K562 (cell line): ENCODE data around the gene SH3PXD2B. TPM values are rescaled to one million over a fixed set of nuclear protein-coding genes. Genes with fewer than 3 reads are reported as not detected.
A peak's percentile ranks its signal among the peaks of the same experiment; 100 is the strongest.

Source experiments
- CEBPZ ChIP-seq: fragments of 150-350 bp; IDR thresholded peaks from 2 replicates; pipeline ENCODE4 v1.6.1; 2014; ENCODE audit warnings: low read depth, mild to moderate bottlenecking, low read length, borderline replicate concordance
- FOSL1 ChIP-seq: fragments of 200-800 bp; sonication (Bioruptor generic); conservative IDR thresholded peaks from 2 replicates; pipeline ENCODE4 v1.6.1; 2016; ENCODE audit warnings: missing genetic modification characterization, missing compliant biosample characterization
- IFI16 ChIP-seq: fragments of 250-450 bp; sonication (Bioruptor Pico); IDR thresholded peaks from 2 replicates; pipeline ENCODE4 v2.1.2; 2022; ENCODE audit warnings: mild to moderate bottlenecking, inconsistent platforms
- KLF10 ChIP-seq: fragments of 250-450 bp; sonication (Bioruptor Pico); IDR thresholded peaks from 2 replicates; pipeline ENCODE4 v1.6.1; 2021; ENCODE audit warnings: matching md5 sums
- PRDM10 ChIP-seq: fragments of 450-650 bp; IDR thresholded peaks from 2 replicates; pipeline ENCODE4 v1.6.1; 2018; ENCODE audit not compliant: partially characterized antibody
- PTRF ChIP-seq: fragments of 450-650 bp; IDR thresholded peaks from 2 replicates; pipeline ENCODE4 v1.6.1; 2016; ENCODE audit warnings: mild to moderate bottlenecking, missing genetic modification characterization, missing compliant biosample characterization
- PURB ChIP-seq: sonication (generic); formaldehyde crosslinking; IDR thresholded peaks from 2 replicates; pipeline ENCODE4 v1.9.0; 2021; ENCODE audit warnings: low read depth, mild to moderate bottlenecking, missing genetic modification reagents
- RBM17 ChIP-seq: fragments of 200-400 bp; formaldehyde crosslinking; IDR thresholded peaks from 2 replicates; pipeline ENCODE4 v1.6.1; 2017; ENCODE audit warnings: low read depth, mild to moderate bottlenecking, low read length, borderline replicate concordance
- RUNX1 ChIP-seq: sonication (generic); IDR thresholded peaks from 2 replicates; pipeline ENCODE4 v1.6.1; 2016; ENCODE audit warnings: antibody characterized with exemption, low read depth
- SMAD4 ChIP-seq: fragments of 250-450 bp; sonication (Bioruptor Pico); conservative IDR thresholded peaks from 2 replicates; pipeline ENCODE4 v1.8.0; 2021; ENCODE audit warnings: inconsistent platforms, mild to moderate bottlenecking, moderate library complexity
- SMARCE1 ChIP-seq: fragments of 450-650 bp; IDR thresholded peaks from 2 replicates; pipeline ENCODE4 v1.7.1; 2016; ENCODE audit warnings: mild to moderate bottlenecking
- polyA plus RNA-seq, 8 experiments: library from polyadenylated mRNA; depleted of rRNA in 4 of 8; stranded (reverse) in 5 of 8; unstranded in 3 of 8; fragments of >200 nt; fragmentation: Nextera tagmentation in 2 of 8; fragmentation: Illumina TruSeq in 1 of 8; extraction: Ambion mirVana in 2 of 8; extraction: Trizol in 1 of 8; gene quantifications; 2 replicates each; pipeline versions ENCODE4 v1.2.1 to v1.2.3, GENCODE V29; 2011 to 2014; ENCODE audit warnings: inconsistent platforms in 1 of 8, missing spikeins in 1 of 8
- total RNA-seq, 7 experiments: library from RNA; depleted of rRNA in 6 of 7; stranded (reverse); fragments of >200 nt in 6 of 7; fragmentation: Illumina TruSeq in 2 of 7; extraction: Trizol in 2 of 7; gene quantifications; 2 replicates each; pipeline versions ENCODE4 v1.2.1 to v1.2.3, GENCODE V29; 2011 to 2021; ENCODE audit warnings: low replicate concordance in 1 of 7
- TF ChIP-seq, protein P1 (sequence below): fragments of 200-800 bp; sonication (Bioruptor generic); IDR thresholded peaks from 2 replicates; pipeline ENCODE4 v1.6.1; 2016; ENCODE audit warnings: missing genetic modification characterization, missing compliant biosample characterization
- TF ChIP-seq, protein P2 (sequence below): sonication (generic); formaldehyde crosslinking; IDR thresholded peaks from 2 replicates; pipeline ENCODE4 v1.8.1; 2023; ENCODE audit warnings: mild to moderate bottlenecking, missing genetic modification reagents

The SH3PXD2B gene
- total and polyA plus RNA-seq, 9 of the 15 experiments (the other 6 are each of a cell fraction or from before 2014, with no cell fraction given): 0.04 to 0.66 (median 0.19) TPM

DNA sequence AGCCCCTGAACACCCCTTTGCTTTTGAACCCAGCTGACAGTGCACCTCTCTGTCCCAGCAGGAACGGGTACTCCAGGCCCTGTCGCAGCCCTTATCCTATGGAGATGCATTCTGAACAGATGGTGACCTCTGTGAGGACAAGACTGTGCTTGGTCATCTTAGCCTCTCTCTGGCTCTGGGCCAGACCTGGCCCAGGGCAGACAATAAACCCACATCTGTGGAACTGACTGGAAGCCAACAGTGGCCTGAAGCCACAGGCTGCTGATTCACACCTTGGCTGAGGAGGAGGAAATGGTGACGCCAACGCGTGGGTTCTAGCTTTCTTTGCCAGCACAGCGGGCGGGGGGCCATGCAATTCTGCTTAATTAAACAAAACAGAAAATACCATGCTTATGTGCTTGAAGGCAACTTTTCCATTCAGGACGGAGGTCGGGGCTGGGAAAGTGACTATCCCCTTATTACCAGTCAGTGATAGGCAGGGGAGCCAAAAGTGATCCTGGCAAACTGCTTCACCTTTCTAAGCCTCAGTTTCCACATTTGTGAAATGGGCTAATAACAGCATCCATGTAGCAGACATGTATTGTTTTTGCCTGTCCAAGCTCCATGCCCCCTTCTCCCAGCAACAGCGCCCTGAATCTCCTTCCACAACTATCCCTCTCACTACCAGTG, 10.8 kb downstream of the SH3PXD2B start (continued):
- TF ChIP-seq PRDM10 (no peak), SMARCE1 (no peak), PTRF (no peak), SMAD4 (peak; percentile 75), RBM17 (no peak), KLF10 (CRISPR knock-in tag) (no peak), RUNX1 (no peak), CEBPZ (no peak), IFI16 (no peak), FOSL1 (tag) (peak; percentile 82), PURB (no peak)
- TF ChIP-seq, protein P1, sequence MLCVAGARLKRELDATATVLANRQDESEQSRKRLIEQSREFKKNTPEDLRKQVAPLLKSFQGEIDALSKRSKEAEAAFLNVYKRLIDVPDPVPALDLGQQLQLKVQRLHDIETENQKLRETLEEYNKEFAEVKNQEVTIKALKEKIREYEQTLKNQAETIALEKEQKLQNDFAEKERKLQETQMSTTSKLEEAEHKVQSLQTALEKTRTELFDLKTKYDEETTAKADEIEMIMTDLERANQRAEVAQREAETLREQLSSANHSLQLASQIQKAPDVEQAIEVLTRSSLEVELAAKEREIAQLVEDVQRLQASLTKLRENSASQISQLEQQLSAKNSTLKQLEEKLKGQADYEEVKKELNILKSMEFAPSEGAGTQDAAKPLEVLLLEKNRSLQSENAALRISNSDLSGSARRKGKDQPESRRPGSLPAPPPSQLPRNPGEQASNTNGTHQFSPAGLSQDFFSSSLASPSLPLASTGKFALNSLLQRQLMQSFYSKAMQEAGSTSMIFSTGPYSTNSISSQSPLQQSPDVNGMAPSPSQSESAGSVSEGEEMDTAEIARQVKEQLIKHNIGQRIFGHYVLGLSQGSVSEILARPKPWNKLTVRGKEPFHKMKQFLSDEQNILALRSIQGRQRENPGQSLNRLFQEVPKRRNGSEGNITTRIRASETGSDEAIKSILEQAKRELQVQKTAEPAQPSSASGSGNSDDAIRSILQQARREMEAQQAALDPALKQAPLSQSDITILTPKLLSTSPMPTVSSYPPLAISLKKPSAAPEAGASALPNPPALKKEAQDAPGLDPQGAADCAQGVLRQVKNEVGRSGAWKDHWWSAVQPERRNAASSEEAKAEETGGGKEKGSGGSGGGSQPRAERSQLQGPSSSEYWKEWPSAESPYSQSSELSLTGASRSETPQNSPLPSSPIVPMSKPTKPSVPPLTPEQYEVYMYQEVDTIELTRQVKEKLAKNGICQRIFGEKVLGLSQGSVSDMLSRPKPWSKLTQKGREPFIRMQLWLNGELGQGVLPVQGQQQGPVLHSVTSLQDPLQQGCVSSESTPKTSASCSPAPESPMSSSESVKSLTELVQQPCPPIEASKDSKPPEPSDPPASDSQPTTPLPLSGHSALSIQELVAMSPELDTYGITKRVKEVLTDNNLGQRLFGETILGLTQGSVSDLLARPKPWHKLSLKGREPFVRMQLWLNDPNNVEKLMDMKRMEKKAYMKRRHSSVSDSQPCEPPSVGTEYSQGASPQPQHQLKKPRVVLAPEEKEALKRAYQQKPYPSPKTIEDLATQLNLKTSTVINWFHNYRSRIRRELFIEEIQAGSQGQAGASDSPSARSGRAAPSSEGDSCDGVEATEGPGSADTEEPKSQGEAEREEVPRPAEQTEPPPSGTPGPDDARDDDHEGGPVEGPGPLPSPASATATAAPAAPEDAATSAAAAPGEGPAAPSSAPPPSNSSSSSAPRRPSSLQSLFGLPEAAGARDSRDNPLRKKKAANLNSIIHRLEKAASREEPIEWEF (CRISPR knock-in tag): no peak
- TF ChIP-seq, protein P2, sequence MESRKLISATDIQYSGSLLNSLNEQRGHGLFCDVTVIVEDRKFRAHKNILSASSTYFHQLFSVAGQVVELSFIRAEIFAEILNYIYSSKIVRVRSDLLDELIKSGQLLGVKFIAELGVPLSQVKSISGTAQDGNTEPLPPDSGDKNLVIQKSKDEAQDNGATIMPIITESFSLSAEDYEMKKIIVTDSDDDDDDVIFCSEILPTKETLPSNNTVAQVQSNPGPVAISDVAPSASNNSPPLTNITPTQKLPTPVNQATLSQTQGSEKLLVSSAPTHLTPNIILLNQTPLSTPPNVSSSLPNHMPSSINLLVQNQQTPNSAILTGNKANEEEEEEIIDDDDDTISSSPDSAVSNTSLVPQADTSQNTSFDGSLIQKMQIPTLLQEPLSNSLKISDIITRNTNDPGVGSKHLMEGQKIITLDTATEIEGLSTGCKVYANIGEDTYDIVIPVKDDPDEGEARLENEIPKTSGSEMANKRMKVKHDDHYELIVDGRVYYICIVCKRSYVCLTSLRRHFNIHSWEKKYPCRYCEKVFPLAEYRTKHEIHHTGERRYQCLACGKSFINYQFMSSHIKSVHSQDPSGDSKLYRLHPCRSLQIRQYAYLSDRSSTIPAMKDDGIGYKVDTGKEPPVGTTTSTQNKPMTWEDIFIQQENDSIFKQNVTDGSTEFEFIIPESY (CRISPR knock-in tag): no peak
